B cell (primary cell): ENCODE measurements around the gene NECTIN1. TPM values are rescaled to one million over a fixed set of nuclear protein-coding genes. Genes with fewer than 3 reads are reported as not detected.

Experiments used
- ATAC-seq: fragments of 200-7000 bp; cut with Tn5 transposase; one replicate; pipeline ENCODE4 v1.10.0; 2021; ENCODE audit warnings: low read depth, mild to moderate bottlenecking, moderate number of reproducible peaks, moderate library complexity
- CTCF ChIA-PET: fragments of 350-600 bp; sonication (Branson Sonifier 250); formaldehyde crosslinking; loops from one replicate; lab custom pipeline; 2021; ENCODE audit warnings: antibody characterized with exemption, inconsistent platforms; lab: Charles Lee
- POLR2A ChIA-PET: fragments of 350-600 bp; sonication (Branson Sonifier 250); formaldehyde crosslinking; loops from one replicate; lab custom pipeline; 2021; ENCODE audit warnings: antibody characterized with exemption; lab: Charles Lee
- DNase-seq: peaks from one replicate; pipeline ENCODE4 v3.0.0; 2013
- H2AFZ ChIP-seq: 2 replicates; pipeline ENCODE4 v1.6.1; 2012; ENCODE audit warnings: mild to moderate bottlenecking, low read depth, low read length; ENCODE audit not compliant: insufficient read depth, poor library complexity, severe bottlenecking
- H3K27ac ChIP-seq, 2 donors: 1 replicate in 1 of 2; 2 replicates in 1 of 2; pipeline ENCODE4 v1.5.1; 2012 to 2013; ENCODE audit warnings: low read length in 2 of 2, mild to moderate bottlenecking in 2 of 2, moderate library complexity in 1 of 2
- H3K27me3 ChIP-seq, 4 experiments: fragments of 200-600 bp in 1 of 4; sonication (generic) in 1 of 4; replicated peaks in 1 of 4; 1 replicate in 2 of 4; 2 replicates in 2 of 4; pipeline versions ENCODE4 v1.6.1 to v1.7.0; 2013 to 2016; ENCODE audit warnings: low read length in 3 of 4, mild to moderate bottlenecking in 2 of 4, mixed read lengths in 1 of 4, moderate library complexity in 1 of 4; ENCODE audit not compliant: insufficient read depth in 4 of 4, control insufficient read depth in 3 of 4; ENCODE audit errors: control extremely low read depth in 1 of 4
- H3K36me3 ChIP-seq, 2 experiments: replicated peaks in 1 of 2; 1 replicate in 1 of 2; 2 replicates in 1 of 2; pipeline versions ENCODE4 v1.6.1 to v1.7.1; 2013; ENCODE audit warnings: low read length in 1 of 2; ENCODE audit not compliant: insufficient read depth in 2 of 2, control insufficient read depth in 1 of 2; ENCODE audit errors: control extremely low read depth in 1 of 2, extremely low read depth in 1 of 2
- H3K4me1 ChIP-seq, 2 donors: fragments of 200-600 bp in 1 of 2; sonication (generic) in 1 of 2; 1 replicate in 1 of 2; 2 replicates in 1 of 2; pipeline versions ENCODE4 v1.5.1 to v1.6.1; 2013 to 2017; ENCODE audit warnings: low read length in 2 of 2; ENCODE audit not compliant: control insufficient read depth in 2 of 2, insufficient read depth in 2 of 2
- H3K4me2 ChIP-seq: replicated peaks from 2 replicates; pipeline ENCODE3; 2012; ENCODE audit warnings: mild to moderate bottlenecking, low read depth, low read length; ENCODE audit not compliant: poor library complexity, severe bottlenecking
- H3K4me3 ChIP-seq, 5 experiments: fragments of 200-600 bp in 1 of 5; sonication (generic) in 1 of 5; 1 replicate in 3 of 5; 2 replicates in 2 of 5; pipeline versions ENCODE4 v1.5.1 to v1.7.0; 2011 to 2016; ENCODE audit warnings: low read length in 4 of 5, mild to moderate bottlenecking in 4 of 5, low read depth in 2 of 5, control low read depth in 1 of 5, moderate library complexity in 1 of 5; ENCODE audit not compliant: insufficient read depth in 1 of 5; ENCODE audit errors: control extremely low read depth in 1 of 5, extremely low read depth in 1 of 5
- H3K79me2 ChIP-seq: fragments of 200-600 bp; sonication (generic); one replicate; pipeline ENCODE4 v1.6.0; 2016; ENCODE audit warnings: low read length; ENCODE audit not compliant: control insufficient read depth, insufficient read depth
- H3K9ac ChIP-seq: fragments of 200-600 bp; sonication (generic); 2 replicates; pipeline ENCODE4 v1.6.1; 2017; ENCODE audit warnings: mild to moderate bottlenecking, low read length, moderate library complexity
- H3K9me3 ChIP-seq, 3 donors: one replicate each; pipeline versions ENCODE4 v1.6.1 to v1.7.1; 2013; ENCODE audit warnings: low read length in 2 of 3; ENCODE audit not compliant: control insufficient read depth in 2 of 3, insufficient read depth in 1 of 3; ENCODE audit errors: control extremely low read depth in 1 of 3
- H4K20me1 ChIP-seq: 2 replicates; pipeline ENCODE4 v1.6.0; 2012; ENCODE audit warnings: mild to moderate bottlenecking, low read length; ENCODE audit not compliant: insufficient read depth, control insufficient read depth, poor library complexity, severe bottlenecking
- H3K27ac Mint-ChIP-seq: one replicate; pipeline ENCODE4 v1.8.0; 2021; ENCODE audit warnings: mixed read lengths
- H3K27me3 Mint-ChIP-seq: one replicate; pipeline ENCODE4 v1.8.0; 2021; ENCODE audit warnings: mixed read lengths
- H3K4me1 Mint-ChIP-seq: one replicate; pipeline ENCODE4 v1.8.0; 2021; ENCODE audit warnings: mixed read lengths
- H3K4me3 Mint-ChIP-seq: one replicate; pipeline ENCODE4 v1.8.0; 2021; ENCODE audit warnings: mixed read lengths
- H3K9me3 Mint-ChIP-seq: one replicate; pipeline ENCODE4 v1.8.0; 2022; ENCODE audit warnings: mixed read lengths; ENCODE audit not compliant: insufficient read depth
- EZH2 ChIP-seq: IDR thresholded peaks from 2 replicates; pipeline ENCODE4 v1.6.1; 2012; ENCODE audit warnings: borderline replicate concordance, low read depth, mild to moderate bottlenecking, moderate library complexity, low read length; ENCODE audit not compliant: insufficient read depth, poor library complexity, severe bottlenecking
- WGBS: methylation state at CpG from one replicate; pipeline ENCODE4 v1.1.5; 2013; ENCODE audit warnings: missing lambda C conversion rate; ENCODE audit not compliant: insufficient coverage; 5-methylcytosine and 5-hydroxymethylcytosine counted together
- intact Hi-C: fragments of 100-400 bp; cut with micrococcal nuclease; formaldehyde crosslinking; loops from one replicate; pipeline ENCODE4 v1.10.0; 2022
- polyA plus RNA-seq: library from polyadenylated mRNA; depleted of rRNA; stranded (reverse); fragments of >200 nt; gene quantifications from 2 replicates; pipeline ENCODE4 v1.2.3, GENCODE V29; 2012
- total RNA-seq, 2 donors: library from RNA; stranded (reverse); fragments of 120-200 nt in 1 of 2; gene quantifications; 1 replicate in 1 of 2; 2 replicates in 1 of 2; pipeline versions ENCODE4 v1.2.3 to v1.2.4, GENCODE V29; 2013 to 2022
- TF ChIP-seq, protein P1 (sequence below): fragments of 200-600 bp; IDR thresholded peaks from one replicate; pipeline ENCODE4 v1.8.0; 2022; ENCODE audit warnings: antibody characterized with exemption, mild to moderate bottlenecking

NECTIN1 gene
- total and polyA plus RNA-seq, 2 donors (not counting 1 experiment from before 2014, with no cell fraction given), result 2.1 to 3.9 TPM

DNA sequence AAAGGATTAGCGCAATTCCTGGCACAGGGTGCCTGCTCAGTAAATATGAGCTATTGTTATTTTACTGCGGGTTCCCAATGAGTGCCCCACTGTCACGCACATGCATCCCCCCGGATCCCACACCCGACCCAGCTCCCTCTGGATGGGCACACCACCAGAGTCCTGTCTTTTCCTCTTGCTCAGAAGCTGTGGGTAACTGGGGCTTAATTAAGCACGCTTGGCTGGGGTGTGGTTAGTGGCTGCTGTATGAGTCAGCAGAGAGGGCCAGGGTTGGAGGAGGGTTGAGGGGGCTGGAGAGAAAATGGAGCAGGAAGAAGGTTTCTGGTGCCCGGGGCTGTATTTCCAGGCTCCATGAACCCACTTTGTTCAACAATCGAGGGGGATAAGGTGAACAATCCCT is 30.3 kb upstream of the NECTIN1 start:
- no peak overlapping the region for H3K9ac ChIP-seq
- intact Hi-C loops, result no loop called here
- no peak overlapping the region for H3K4me3 ChIP-seq
- no peaks in the 10 kb centered on the region for H3K9me3 ChIP-seq
- DNase-seq (no peak), ATAC-seq (no peak)
- H3K27ac ChIP-seq, result no peak overlapping the region
- no peaks in the 10 kb centered on the region for H3K79me2 ChIP-seq
- Mint-ChIP-seq H3K27me3 (peaks cover 27% of the 10 kb centered on the region), H3K27ac (no peak overlapping the region), H3K9me3 (no peaks in the 10 kb centered on the region), H3K4me3 (no peak overlapping the region), H3K4me1 (no peaks in the 10 kb centered on the region)
- H3K4me2 ChIP-seq, result no peak overlapping the region
- no peaks in the 10 kb centered on the region for H3K36me3 ChIP-seq
- no peaks in the 10 kb centered on the region for H4K20me1 ChIP-seq
- H3K27me3 ChIP-seq, result peaks cover 0 to 11% (median 0%) of the 10 kb centered on the region in 4 experiments
- 83% methylated on average over 1 of the region's 8 CpGs for WGBS
- H2AFZ ChIP-seq, result no peak overlapping the region
- POLR2A ChIA-PET, result no interaction called here
- no peaks in the 10 kb centered on the region for H3K4me1 ChIP-seq
- CTCF ChIA-PET, result no interaction called here
- no peak for TF ChIP-seq EZH2
- TF ChIP-seq, protein P1, sequence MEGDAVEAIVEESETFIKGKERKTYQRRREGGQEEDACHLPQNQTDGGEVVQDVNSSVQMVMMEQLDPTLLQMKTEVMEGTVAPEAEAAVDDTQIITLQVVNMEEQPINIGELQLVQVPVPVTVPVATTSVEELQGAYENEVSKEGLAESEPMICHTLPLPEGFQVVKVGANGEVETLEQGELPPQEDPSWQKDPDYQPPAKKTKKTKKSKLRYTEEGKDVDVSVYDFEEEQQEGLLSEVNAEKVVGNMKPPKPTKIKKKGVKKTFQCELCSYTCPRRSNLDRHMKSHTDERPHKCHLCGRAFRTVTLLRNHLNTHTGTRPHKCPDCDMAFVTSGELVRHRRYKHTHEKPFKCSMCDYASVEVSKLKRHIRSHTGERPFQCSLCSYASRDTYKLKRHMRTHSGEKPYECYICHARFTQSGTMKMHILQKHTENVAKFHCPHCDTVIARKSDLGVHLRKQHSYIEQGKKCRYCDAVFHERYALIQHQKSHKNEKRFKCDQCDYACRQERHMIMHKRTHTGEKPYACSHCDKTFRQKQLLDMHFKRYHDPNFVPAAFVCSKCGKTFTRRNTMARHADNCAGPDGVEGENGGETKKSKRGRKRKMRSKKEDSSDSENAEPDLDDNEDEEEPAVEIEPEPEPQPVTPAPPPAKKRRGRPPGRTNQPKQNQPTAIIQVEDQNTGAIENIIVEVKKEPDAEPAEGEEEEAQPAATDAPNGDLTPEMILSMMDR, result no peak

DNA sequence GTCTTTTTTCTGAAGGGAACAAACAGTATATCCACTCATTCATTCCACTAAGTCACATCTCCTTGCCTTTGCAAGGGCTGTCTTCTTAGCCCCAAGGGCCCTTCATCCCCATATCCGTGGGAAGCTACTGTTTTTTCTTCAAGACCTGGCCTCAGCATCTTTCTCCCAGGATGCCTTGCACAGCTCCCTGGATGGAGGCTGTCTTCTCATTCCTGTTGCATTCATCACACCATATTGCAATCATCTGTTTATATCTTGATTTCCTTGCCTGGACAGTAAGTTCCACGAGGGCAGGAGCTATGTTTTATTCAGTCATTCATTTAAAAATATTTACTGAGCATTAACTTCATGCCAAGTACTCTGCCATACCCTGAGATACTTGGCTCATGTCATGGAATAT is 29.3 kb upstream of the NECTIN1 start:
- ChIA-PET CTCF (no interaction called here), POLR2A (no interaction called here)
- 63% methylated on average over 1 of the region's 2 CpGs for WGBS
- Histone ChIP-seq H3K9me3 (no peaks in the 10 kb centered on the region), H3K4me3 (no peak overlapping the region), H3K4me2 (no peak overlapping the region), H3K9ac (no peak overlapping the region), H3K4me1 (peaks cover 5 to 7% of the 10 kb centered on the region in 2 donors), H3K79me2 (no peaks in the 10 kb centered on the region), H3K36me3 (no peaks in the 10 kb centered on the region), H3K27ac (no peak overlapping the region), H2AFZ (no peak overlapping the region), H4K20me1 (no peaks in the 10 kb centered on the region), H3K27me3 (peaks cover 0 to 11% (median 0%) of the 10 kb centered on the region in 4 experiments)
- peaks cover 5% of the 10 kb centered on the region for H3K4me1 Mint-ChIP-seq
- DNase-seq, result no peak
- ATAC-seq, result no peak
- peaks cover 20% of the 10 kb centered on the region for H3K27me3 Mint-ChIP-seq
- H3K9me3 Mint-ChIP-seq, result no peaks in the 10 kb centered on the region
- TF ChIP-seq, protein P1, result no peak
- no peak for TF ChIP-seq EZH2
- H3K4me3 Mint-ChIP-seq, result no peak overlapping the region
- H3K27ac Mint-ChIP-seq, result no peak overlapping the region
- intact Hi-C loops, result no loop called here
